Kidney epithelial cell (primary cell): ENCODE results near the gene TRABD. TPM values are rescaled to one million over a fixed set of nuclear protein-coding genes. Genes with fewer than 3 reads are reported as not detected.

ENCODE experiments used
- DNase-seq: peaks from one replicate; pipeline ENCODE4 v3.0.0-alpha.2; 2010; ENCODE audit warnings: low read depth
- H3K27me3 ChIP-seq: 2 replicates; pipeline ENCODE4 v1.6.0; 2011; ENCODE audit warnings: low read length; ENCODE audit not compliant: control insufficient read depth, insufficient read depth
- H3K36me3 ChIP-seq: 2 replicates; pipeline ENCODE4 v1.5.1; 2011; ENCODE audit warnings: low read length; ENCODE audit not compliant: control insufficient read depth, insufficient read depth
- H3K4me3 ChIP-seq: 2 replicates; pipeline ENCODE4 v1.5.1; 2011; ENCODE audit warnings: low read depth, mild to moderate bottlenecking, control low read depth, low read length
- total RNA-seq: library from RNA; depleted of rRNA; stranded (reverse); fragments of >200 nt; gene quantifications from 2 replicates; pipeline ENCODE4 v1.2.3, GENCODE V29; 2015
- TF ChIP-seq, protein P1 (sequence below): IDR thresholded peaks from 2 replicates; pipeline ENCODE4 v1.5.1; 2011; ENCODE audit warnings: mild to moderate bottlenecking, moderate library complexity, low read length, control low read depth, inconsistent platforms; ENCODE audit not compliant: insufficient read depth, poor library complexity, severe bottlenecking

The TRABD gene
- total RNA-seq, 1 donor from 2014 or later: 60.2 TPM

DNA sequence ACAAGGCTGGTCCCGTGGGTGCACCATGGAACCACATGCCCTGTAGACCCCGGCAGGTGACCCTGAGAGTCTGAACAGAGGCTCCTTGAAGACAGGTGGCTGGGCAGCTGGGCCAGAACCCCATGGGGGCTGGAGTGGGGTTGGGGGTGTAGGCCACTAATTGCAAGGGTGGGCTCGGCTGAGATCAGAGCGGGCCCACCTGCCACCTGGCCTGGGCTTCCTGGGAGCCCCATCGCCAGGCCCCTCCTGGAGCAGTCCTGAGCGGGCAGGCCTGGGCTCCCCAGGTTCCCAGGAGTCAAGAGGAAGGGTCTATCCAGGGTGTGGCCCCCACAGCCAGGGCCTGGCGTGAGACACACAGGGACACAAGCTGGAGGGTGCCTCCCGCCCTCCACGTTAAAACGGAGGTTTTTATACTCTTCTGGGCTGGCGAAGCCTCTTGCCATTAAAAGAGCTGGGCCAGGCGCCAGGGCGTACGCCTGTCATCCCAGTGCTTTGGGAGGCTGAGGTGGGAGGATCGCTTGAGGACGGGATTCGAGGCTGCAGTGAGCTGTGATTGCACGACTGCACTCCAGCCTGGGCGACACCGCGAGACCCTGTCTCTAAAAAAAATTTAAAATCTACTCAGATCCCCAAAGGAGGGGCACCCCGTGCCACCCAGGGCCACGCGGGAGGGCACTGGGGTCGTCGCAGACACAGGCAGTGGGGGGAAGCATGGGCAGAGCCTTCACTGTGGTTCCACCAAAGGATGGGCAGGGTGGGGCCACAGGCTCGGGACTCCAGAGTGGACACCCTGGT lies 4.8 kb upstream of the TRABD start:
- Histone ChIP-seq H3K4me3 (no peak overlapping the region), H3K36me3 (no peaks in the 10 kb centered on the region), H3K27me3 (peaks cover 13% of the 10 kb centered on the region)
- TF ChIP-seq, protein P1, sequence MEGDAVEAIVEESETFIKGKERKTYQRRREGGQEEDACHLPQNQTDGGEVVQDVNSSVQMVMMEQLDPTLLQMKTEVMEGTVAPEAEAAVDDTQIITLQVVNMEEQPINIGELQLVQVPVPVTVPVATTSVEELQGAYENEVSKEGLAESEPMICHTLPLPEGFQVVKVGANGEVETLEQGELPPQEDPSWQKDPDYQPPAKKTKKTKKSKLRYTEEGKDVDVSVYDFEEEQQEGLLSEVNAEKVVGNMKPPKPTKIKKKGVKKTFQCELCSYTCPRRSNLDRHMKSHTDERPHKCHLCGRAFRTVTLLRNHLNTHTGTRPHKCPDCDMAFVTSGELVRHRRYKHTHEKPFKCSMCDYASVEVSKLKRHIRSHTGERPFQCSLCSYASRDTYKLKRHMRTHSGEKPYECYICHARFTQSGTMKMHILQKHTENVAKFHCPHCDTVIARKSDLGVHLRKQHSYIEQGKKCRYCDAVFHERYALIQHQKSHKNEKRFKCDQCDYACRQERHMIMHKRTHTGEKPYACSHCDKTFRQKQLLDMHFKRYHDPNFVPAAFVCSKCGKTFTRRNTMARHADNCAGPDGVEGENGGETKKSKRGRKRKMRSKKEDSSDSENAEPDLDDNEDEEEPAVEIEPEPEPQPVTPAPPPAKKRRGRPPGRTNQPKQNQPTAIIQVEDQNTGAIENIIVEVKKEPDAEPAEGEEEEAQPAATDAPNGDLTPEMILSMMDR: no peak
- DNase-seq: no peak

DNA sequence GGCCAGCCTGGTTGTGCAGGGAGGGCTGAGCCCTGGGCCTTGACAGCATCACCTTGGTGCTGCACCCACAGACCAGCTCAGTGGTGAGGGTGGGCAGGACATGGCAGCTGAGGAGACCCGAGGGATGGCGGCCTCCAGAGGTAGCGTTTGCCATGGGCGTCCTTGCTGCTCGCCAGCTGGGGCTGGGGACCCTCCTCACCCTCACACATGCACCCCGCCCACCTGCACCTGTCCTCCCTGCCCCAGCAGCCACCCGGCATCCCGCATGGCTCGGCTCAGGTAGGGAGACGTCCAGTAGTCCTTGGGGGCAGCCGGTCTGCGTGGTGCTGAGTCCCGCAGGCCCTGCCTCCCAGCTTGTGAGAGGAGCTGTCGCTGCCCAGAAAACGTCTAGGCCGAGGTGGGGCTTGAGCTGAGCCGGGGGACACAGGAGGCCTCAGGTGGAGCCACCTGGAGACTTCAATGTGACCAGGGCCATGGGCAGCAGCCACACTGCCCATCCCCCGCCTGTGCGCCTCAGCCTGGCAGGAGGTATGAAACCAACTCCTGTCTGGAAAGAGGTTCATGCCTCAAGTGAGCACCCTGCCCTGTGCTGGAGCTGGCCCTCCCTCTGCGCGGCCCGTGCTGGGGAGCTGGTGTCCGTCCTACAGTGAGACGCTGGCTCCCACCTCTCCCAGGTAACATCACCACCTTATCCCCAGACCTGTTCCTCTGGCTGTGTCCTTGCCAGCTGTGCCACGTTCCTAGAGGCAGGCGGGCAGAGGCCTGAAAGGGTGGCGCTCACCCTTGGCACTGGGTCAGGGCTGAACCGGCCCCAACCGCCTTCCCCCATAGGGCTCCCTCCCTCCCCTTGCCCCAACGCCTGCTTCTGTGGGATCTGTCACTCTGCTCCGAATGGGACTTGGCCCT lies 3.3 kb upstream of the TRABD start:
- H3K4me3 ChIP-seq: no peak overlapping the region
- no peak for DNase-seq
- no peaks in the 10 kb centered on the region for H3K36me3 ChIP-seq
- peaks cover 8% of the 10 kb centered on the region for H3K27me3 ChIP-seq
- TF ChIP-seq, protein P1: no peak

DNA sequence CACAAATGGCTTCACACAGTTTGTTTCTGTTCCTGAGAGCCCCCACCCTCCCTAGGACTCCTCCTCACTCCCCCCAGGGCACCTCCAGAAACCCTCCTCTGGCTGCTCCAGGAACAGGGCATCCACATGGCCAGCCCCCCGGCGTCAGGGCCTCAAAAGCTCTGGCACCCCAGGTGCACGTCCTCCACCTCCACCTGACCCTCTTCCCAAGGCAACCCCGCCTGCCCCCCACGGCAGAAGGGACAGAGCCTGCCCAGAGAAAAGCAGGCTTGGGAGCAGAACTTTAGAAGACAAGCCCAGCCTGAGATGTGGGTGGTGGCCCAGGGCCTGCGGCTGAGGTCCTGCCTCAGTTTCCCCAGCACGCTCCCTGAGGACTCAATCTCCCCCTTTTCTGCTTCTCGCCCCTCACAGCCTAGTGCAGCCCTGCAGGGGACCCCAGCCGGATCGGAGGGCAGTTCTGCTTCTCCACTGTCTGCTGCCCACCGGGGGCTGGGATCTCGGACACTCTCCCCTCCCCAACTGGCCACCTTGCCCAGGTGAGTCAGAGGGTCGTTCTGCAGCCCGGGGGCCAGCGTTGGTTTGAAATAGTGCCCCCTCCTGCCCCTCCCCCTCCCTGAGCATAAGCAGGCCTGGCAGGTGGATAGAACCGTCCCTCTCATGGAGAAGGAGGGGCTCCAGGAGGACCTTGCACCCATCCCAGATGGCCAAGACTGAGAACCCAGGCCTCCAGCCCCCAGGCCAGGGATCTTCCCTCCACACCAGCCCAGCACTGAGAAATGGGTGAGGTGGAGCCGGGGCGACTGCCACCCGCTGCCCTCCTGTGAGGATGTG lies 2.4 kb upstream of the TRABD start:
- TF ChIP-seq, protein P1: no peak
- H3K36me3 ChIP-seq: no peaks in the 10 kb centered on the region
- no peak overlapping the region for H3K4me3 ChIP-seq
- peaks cover 5% of the 10 kb centered on the region for H3K27me3 ChIP-seq
- no peak for DNase-seq

DNA sequence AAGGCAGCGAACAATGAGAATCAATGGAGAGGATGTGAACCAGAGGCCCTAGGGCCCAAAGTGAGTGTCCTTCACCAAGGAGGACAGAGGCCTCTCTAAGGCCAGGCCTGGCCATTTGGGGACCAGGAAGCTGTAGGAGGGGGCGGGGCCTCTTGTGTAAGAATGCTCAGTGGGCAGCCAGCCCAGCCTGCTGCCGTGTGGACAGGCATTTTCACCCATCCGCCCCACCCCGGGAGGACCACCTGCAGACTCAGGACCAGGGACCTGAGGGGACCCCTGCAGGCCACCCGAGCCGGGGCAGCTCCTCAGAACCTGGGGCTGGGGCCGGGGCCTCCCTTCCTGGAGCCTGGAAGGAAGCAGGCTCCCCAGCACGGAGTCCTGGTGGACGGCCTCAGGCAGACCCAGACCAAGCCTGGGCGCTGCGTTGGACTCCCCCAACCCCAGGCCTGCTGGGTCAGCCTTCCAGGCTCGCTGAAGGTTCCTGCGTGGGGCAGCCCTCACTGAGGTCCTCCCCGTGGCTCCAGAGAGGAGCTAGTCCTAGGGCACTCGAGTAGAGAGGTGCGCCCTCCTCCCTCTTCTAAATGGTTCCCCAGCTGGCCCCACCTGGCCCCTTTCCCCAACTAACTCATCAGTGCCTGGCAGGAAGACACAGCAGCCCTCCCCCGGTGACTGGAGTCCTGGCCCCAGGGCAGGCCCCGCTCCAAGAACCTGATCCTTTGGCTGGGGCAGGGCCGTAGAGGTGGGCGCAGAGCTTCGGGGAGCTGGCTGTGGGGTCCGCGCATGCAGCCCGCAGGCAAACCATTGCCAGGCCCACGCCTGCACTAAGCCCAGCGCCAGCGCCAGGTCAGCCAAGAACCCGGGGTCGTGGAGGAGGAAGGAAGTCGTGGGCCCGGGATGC lies 1.5 kb upstream of the TRABD start:
- no peak for DNase-seq
- Histone ChIP-seq H3K36me3 (no peaks in the 10 kb centered on the region), H3K27me3 (peaks cover under 1% of the 10 kb centered on the region), H3K4me3 (peak overlapping the region; percentile 2)
- TF ChIP-seq, protein P1: no peak

DNA sequence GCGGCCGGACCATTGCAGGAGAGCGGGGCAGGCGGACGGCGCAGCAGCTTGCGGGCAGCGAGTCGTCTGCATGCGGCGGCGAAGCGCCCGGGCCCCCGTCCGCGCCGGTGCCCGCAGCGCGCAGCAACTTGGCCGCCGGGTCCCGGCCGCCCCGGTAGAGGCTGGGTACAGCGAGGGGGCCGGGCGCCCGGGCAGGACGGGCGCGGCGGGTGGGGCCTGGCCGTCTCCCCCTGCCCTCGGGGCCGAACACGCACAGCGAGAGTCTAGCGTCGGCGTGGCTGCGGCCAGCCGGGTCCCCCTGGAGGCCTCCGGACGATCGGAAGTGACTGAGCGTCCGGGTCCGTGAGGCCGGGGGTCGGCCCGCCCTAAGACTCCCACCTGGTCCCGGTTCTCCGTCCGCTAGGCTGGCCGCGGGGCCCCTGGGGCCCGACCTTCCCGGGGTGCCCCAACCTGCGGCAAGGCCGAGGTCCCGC lies 775 bp upstream of the TRABD start:
- TF ChIP-seq, protein P1: no peak
- DNase-seq: no peak
- no peaks in the 10 kb centered on the region for H3K36me3 ChIP-seq
- H3K27me3 ChIP-seq: no peaks in the 10 kb centered on the region
- peak overlapping the region; percentile 60 for H3K4me3 ChIP-seq
